Measurements from ENCODE around the gene ARID1B. TPM values are rescaled to one million over a fixed set of nuclear protein-coding genes. Genes with fewer than 3 reads are reported as not detected.

Gene ARID1B
- total RNA-seq, 1 donor from 2014 or later = 59.3 TPM

DNA sequence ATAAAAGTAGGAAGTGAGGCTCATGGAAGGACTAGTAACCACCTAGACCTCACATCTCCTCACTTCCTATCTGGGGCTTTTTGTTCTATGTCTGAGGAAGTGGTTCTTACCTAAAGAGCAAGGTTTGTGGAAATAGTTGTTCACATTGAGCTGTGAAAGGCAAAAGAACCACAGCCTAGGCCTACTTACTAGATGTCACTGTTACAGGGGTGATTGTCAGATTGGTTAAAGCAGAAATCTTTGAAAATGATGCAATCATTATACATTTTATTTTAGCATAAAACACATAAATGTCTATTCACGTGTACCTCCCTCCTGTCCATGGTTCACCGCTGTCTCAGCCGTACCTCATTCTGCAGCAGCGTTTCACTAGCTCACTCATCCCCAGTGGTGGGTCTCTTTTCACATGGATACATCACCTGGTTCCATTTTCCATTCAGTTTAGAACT is 277.4 kb downstream of the ARID1B start:
- no peak overlapping the region for H3K4me3 Mint-ChIP-seq (ENCODE audit: unreplicated experiment)
- H3K27me3 Mint-ChIP-seq (ENCODE audit: low read depth) = no peaks in the 10 kb centered on the region
- no peaks in the 10 kb centered on the region for H3K36me3 Mint-ChIP-seq (ENCODE audit: low read depth)
- DNase-seq (ENCODE audit: low spot score) = no peak
- peaks cover 15% of the 10 kb centered on the region for H3K4me1 Mint-ChIP-seq (ENCODE audit: low read depth)
- H3K27ac Mint-ChIP-seq (ENCODE audit: unreplicated experiment) = no peak overlapping the region
- H3K9me3 Mint-ChIP-seq (ENCODE audit: low read depth) = no peaks in the 10 kb centered on the region
- TF ChIP-seq, protein P1, sequence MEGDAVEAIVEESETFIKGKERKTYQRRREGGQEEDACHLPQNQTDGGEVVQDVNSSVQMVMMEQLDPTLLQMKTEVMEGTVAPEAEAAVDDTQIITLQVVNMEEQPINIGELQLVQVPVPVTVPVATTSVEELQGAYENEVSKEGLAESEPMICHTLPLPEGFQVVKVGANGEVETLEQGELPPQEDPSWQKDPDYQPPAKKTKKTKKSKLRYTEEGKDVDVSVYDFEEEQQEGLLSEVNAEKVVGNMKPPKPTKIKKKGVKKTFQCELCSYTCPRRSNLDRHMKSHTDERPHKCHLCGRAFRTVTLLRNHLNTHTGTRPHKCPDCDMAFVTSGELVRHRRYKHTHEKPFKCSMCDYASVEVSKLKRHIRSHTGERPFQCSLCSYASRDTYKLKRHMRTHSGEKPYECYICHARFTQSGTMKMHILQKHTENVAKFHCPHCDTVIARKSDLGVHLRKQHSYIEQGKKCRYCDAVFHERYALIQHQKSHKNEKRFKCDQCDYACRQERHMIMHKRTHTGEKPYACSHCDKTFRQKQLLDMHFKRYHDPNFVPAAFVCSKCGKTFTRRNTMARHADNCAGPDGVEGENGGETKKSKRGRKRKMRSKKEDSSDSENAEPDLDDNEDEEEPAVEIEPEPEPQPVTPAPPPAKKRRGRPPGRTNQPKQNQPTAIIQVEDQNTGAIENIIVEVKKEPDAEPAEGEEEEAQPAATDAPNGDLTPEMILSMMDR (IDR thresholded peaks at IDR 0.05) = no peak

DNA sequence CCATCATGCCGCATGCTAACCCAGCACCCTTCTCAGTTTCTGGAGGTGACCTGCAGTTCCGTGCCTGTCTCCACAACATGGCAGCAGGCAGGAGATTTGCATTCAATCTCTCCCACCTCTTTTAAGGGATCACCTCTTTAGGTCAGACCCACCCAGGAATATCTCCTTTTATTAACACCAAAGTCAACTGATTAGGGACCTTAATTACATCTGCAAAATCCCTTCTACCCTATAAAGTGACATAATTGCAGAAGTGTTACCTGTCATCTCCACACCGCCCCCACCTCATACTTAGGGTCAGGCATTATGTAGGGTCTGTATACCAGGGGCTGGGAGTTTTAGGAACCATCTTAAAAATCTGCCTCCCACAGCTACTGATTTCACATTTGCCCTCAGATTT is 278.7 kb downstream of the ARID1B start:
- Mint-ChIP-seq H3K27me3 (ENCODE audit: low read depth) (no peaks in the 10 kb centered on the region), H3K27ac (ENCODE audit: unreplicated experiment) (no peak overlapping the region), H3K9me3 (ENCODE audit: low read depth) (no peaks in the 10 kb centered on the region), H3K36me3 (ENCODE audit: low read depth) (no peaks in the 10 kb centered on the region), H3K4me1 (ENCODE audit: low read depth) (peaks cover 20% of the 10 kb centered on the region), H3K4me3 (ENCODE audit: unreplicated experiment) (no peak overlapping the region)
- no peak for DNase-seq (ENCODE audit: low spot score)
- TF ChIP-seq, protein P1 (IDR thresholded peaks at IDR 0.05) = no peak

DNA sequence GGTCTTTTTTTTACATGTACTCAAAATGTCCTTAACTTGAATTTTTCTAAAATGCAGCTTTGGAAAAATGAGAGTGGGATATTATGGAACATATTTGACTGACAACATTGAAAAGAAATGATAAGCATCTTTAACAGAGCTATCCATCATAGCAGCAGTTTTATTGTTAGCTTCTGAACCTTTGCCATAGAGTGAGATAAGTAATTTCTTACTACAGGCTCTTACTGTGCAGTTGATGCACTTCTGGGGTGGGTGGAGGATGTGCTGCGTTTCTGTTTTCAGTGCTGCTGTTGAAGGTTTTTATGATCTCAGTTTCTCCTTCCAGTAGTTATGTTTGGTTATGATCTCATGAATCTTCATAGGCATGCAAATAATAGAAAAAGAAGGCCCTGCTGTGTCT is 279.1 kb downstream of the ARID1B start:
- Mint-ChIP-seq H3K9me3 (ENCODE audit: low read depth) (no peaks in the 10 kb centered on the region), H3K4me3 (ENCODE audit: unreplicated experiment) (no peak overlapping the region)

DNA sequence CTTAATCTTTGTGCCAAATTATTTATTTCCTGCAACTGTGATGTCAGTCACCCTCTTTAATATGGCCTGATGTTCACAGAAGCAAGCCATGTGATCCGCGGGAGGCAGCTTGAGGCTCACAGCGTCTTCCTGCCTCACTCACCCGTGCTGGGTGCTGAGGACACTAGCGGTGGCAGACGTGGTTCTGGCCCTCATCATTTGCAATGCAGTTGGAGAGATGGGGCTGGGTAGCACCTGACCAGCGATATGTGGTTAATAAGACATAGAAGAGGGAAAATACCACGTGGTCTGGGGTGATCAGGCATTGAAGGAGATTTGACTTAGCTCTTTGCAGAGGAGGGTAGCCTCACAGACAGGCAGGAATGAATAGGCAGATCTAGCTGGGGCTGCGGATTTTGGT is 281.4 kb downstream of the ARID1B start:
- Mint-ChIP-seq H3K4me1 (ENCODE audit: low read depth) (peaks cover 22% of the 10 kb centered on the region), H3K4me3 (ENCODE audit: unreplicated experiment) (no peak overlapping the region), H3K9me3 (ENCODE audit: low read depth) (no peaks in the 10 kb centered on the region), H3K27me3 (ENCODE audit: low read depth) (no peaks in the 10 kb centered on the region), H3K27ac (ENCODE audit: unreplicated experiment) (no peak overlapping the region), H3K36me3 (ENCODE audit: low read depth) (no peaks in the 10 kb centered on the region)
- DNase-seq (ENCODE audit: low spot score) = no peak
- TF ChIP-seq, protein P1 (IDR thresholded peaks at IDR 0.05) = no peak

More for the DNA sequence above, 279.1 kb downstream of the ARID1B start:
- Mint-ChIP-seq H3K4me1 (ENCODE audit: low read depth) (peaks cover 19% of the 10 kb centered on the region), H3K27ac (ENCODE audit: unreplicated experiment) (no peak overlapping the region), H3K36me3 (ENCODE audit: low read depth) (no peaks in the 10 kb centered on the region), H3K27me3 (ENCODE audit: low read depth) (no peaks in the 10 kb centered on the region)
- TF ChIP-seq, protein P1 (IDR thresholded peaks at IDR 0.05) = no peak
- DNase-seq (ENCODE audit: low spot score) = no peak

DNA sequence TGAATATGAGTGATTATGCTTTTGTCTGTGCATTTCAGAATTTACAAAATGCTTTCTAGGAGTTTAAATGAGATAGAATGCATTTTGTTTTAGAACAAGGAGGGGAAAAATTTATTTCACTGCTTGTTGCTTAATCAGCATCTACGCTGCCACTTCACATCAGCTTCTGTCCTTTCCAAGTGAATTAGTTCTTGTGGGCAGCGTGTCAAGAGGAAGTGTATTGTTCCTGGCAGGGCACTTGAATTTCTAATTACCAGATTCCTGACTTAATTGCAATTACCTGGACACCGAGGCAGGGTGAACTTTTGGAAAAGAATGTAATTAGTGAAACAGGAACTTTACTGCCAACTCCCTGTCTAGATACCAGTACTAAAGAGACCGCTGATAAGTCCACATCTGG is 282.6 kb downstream of the ARID1B start:
- Mint-ChIP-seq H3K36me3 (ENCODE audit: low read depth) (no peaks in the 10 kb centered on the region), H3K27me3 (ENCODE audit: low read depth) (no peaks in the 10 kb centered on the region), H3K4me1 (ENCODE audit: low read depth) (peaks cover 25% of the 10 kb centered on the region), H3K4me3 (ENCODE audit: unreplicated experiment) (no peak overlapping the region), H3K27ac (ENCODE audit: unreplicated experiment) (peak overlapping the region; percentile 45), H3K9me3 (ENCODE audit: low read depth) (no peaks in the 10 kb centered on the region)
- no peak for DNase-seq (ENCODE audit: low spot score)
- TF ChIP-seq, protein P1 (IDR thresholded peaks at IDR 0.05) = no peak

Data from chondrocyte (in vitro differentiated cells).